NCI-H82 treated with DMSO at 0.1 percent for 48 hours (cell line): Measurements from ENCODE around the gene GRPEL1.
"Not testable (repeated sequence)": the region's sequence is repeated elsewhere in the genome, so short reads cannot be mapped to it uniquely, and the experiment has no call there.

Source experiments
- DNase-seq: peaks from one replicate; lab custom pipeline; 2025; ENCODE audit not compliant: unreplicated experiment; lab: John Stamatoyannopoulos, UW

Gene GRPEL1

GRCh38 chr4:7067452-7068278 lies at the start of gene GRPEL1:
Gene GRPEL1 (minus strand): TSS chr4:7068064. CDS start chr4:7068032, 32 bp downstream.
- peak; percentile 96 for DNase-seq

GRCh38 chr4:7116705-7117104 lies 48.8 kb upstream of the GRPEL1 start:
- DNase-seq: no peak

GRCh38 chr4:7115557-7116340 lies 47.9 kb upstream of the GRPEL1 start:
- DNase-seq: no peak

GRCh38 chr4:7112656-7113055 lies 44.8 kb upstream of the GRPEL1 start:
- no peak for DNase-seq

GRCh38 chr4:7111441-7111840 lies 43.6 kb upstream of the GRPEL1 start:
- no peak for DNase-seq

GRCh38 chr4:7110546-7110945 lies 42.7 kb upstream of the GRPEL1 start:
- no peak for DNase-seq

- DNase-seq: no peak
These were observed 41.3 kb upstream of the GRPEL1 start for GRCh38 chr4:7109169-7109568.

- no peak for DNase-seq
These were observed 40.8 kb upstream of the GRPEL1 start for GRCh38 chr4:7108660-7109059.

GRCh38 chr4:7108046-7108625 lies 40.3 kb upstream of the GRPEL1 start:
- DNase-seq: no peak

- DNase-seq: no peak
These were observed 39.5 kb upstream of the GRPEL1 start for GRCh38 chr4:7107166-7107905.

GRCh38 chr4:7105276-7105675 lies 37.4 kb upstream of the GRPEL1 start:
- DNase-seq: no peak

GRCh38 chr4:7104366-7105031 lies 36.6 kb upstream of the GRPEL1 start:
- no peak for DNase-seq

GRCh38 chr4:7103607-7104365 lies 35.9 kb upstream of the GRPEL1 start:
- DNase-seq: no peak

GRCh38 chr4:7103031-7103606 lies 35.3 kb upstream of the GRPEL1 start:
- peak; percentile 49 for DNase-seq

GRCh38 chr4:7102516-7102909 lies 34.6 kb upstream of the GRPEL1 start:
- DNase-seq: not testable (repeated sequence)

GRCh38 chr4:7101692-7102515 lies 34.0 kb upstream of the GRPEL1 start:
- peak; percentile 45 for DNase-seq

- DNase-seq: no peak
These were observed 28.4 kb upstream of the GRPEL1 start for GRCh38 chr4:7096236-7096635.

- no peak for DNase-seq
These were observed 27.8 kb upstream of the GRPEL1 start for GRCh38 chr4:7095611-7096155.
